Skeletal muscle satellite cell (primary cell): ENCODE results near the gene MUC12.
"Not testable (repeated sequence)": the region's sequence is repeated elsewhere in the genome, so short reads cannot be mapped to it uniquely, and the experiment has no call there.

Source experiments
- H3K27me3 ChIP-seq: 2 replicates; pipeline ENCODE4 v1.7.0; 2013; ENCODE audit warnings: low read length; ENCODE audit not compliant: control insufficient read depth, insufficient read depth
- H3K36me3 ChIP-seq: 2 replicates; pipeline ENCODE4 v1.7.0; 2013; ENCODE audit warnings: mild to moderate bottlenecking, control low read depth, low read length; ENCODE audit not compliant: insufficient read depth
- H3K4me1 ChIP-seq: 2 replicates; pipeline ENCODE4 v1.7.0; 2013; ENCODE audit warnings: low read length; ENCODE audit not compliant: control insufficient read depth, insufficient read depth
- H3K4me2 ChIP-seq: 2 replicates; pipeline ENCODE4 v1.7.0; 2013; ENCODE audit warnings: mild to moderate bottlenecking, low read length
- H3K4me3 ChIP-seq: 2 replicates; pipeline ENCODE4 v1.7.0; 2013; ENCODE audit warnings: low read length
- H3K9ac ChIP-seq: 2 replicates; pipeline ENCODE4 v1.7.0; 2013; ENCODE audit warnings: mild to moderate bottlenecking, low read depth, low read length, moderate library complexity
- H3K9me3 ChIP-seq: replicated peaks from 2 replicates; pipeline ENCODE4 v1.7.0; 2013; ENCODE audit warnings: mild to moderate bottlenecking, control low read depth, low read length

The MUC12 gene

DNA sequence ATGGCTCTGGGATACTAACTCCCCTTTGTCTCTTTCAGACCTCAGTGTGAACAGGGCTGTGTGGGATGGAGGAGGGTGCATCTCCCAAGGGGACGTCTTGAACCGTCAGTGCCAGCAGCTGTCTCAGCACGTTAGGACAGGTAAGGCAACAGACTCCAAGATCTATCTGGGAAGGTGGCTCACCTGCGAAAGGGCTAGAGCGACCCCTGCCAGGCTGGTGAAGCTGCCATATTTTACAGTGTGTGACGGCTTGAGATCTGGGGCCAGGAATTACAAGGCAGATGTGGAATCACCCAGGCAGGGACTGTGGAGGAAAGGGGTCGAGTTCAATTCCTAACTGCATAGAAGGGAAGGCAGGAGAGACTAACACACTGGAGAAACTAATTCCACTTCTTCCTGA lies 61.7 kb downstream of the MUC12 start:
- H3K4me1 ChIP-seq, result no peaks in the 10 kb centered on the region
- no peaks in the 10 kb centered on the region for H3K36me3 ChIP-seq
- H3K4me2 ChIP-seq, result no peak overlapping the region
- no peak overlapping the region for H3K9ac ChIP-seq
- no peak overlapping the region for H3K4me3 ChIP-seq
- H3K9me3 ChIP-seq, result peaks cover 2% of the 10 kb centered on the region
- peaks cover 28% of the 10 kb centered on the region for H3K27me3 ChIP-seq

DNA sequence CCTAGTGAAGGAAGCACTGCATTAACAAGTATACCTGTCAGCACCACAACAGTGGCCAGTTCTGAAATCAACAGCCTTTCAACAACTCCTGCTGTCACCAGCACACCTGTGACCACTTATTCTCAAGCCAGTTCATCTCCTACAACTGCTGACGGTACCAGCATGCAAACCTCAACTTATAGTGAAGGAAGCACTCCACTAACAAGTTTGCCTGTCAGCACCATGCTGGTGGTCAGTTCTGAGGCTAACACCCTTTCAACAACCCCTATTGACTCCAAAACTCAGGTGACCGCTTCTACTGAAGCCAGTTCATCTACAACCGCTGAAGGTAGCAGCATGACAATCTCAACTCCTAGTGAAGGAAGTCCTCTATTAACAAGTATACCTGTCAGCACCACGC lies 66.6 kb downstream of the MUC12 start:
- Histone ChIP-seq H3K36me3 (no peaks in the 10 kb centered on the region), H3K27me3 (peaks cover 26% of the 10 kb centered on the region), H3K4me1 (no peaks in the 10 kb centered on the region), H3K4me3 (no peak overlapping the region), H3K9ac (no peak overlapping the region), H3K4me2 (no peak overlapping the region), H3K9me3 (peaks cover 2% of the 10 kb centered on the region)

DNA sequence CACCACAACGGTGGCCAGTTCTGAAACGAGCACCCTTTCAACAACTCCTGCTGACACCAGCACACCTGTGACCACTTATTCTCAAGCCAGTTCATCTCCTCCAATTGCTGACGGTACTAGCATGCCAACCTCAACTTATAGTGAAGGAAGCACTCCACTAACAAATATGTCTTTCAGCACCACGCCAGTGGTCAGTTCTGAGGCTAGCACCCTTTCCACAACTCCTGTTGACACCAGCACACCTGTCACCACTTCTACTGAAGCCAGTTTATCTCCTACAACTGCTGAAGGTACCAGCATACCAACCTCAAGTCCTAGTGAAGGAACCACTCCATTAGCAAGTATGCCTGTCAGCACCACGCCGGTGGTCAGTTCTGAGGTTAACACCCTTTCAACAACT lies 71.9 kb downstream of the MUC12 start:
- H3K4me3 ChIP-seq, H3K9ac ChIP-seq, H3K27me3 ChIP-seq, H3K36me3 ChIP-seq, H3K4me1 ChIP-seq, H3K4me2 ChIP-seq, H3K9me3 ChIP-seq: not testable (repeated sequence)

DNA sequence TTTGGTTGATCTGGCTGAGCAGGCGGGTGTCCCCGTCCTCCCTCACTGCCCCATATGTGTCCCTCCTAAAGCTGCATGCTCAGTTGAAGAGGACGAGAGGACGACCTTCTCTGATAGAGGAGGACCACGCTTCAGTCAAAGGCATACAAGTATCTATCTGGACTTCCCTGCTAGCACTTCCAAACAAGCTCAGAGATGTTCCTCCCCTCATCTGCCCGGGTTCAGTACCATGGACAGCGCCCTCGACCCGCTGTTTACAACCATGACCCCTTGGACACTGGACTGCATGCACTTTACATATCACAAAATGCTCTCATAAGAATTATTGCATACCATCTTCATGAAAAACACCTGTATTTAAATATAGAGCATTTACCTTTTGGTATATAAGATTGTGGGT lies 89.0 kb downstream of the MUC12 start:
- H3K27me3 ChIP-seq, result peaks cover 53% of the 10 kb centered on the region
- H3K9ac ChIP-seq, result no peak overlapping the region
- no peaks in the 10 kb centered on the region for H3K4me1 ChIP-seq
- no peak overlapping the region for H3K4me2 ChIP-seq
- H3K36me3 ChIP-seq, result no peaks in the 10 kb centered on the region
- H3K4me3 ChIP-seq, result no peak overlapping the region
- no peaks in the 10 kb centered on the region for H3K9me3 ChIP-seq

DNA sequence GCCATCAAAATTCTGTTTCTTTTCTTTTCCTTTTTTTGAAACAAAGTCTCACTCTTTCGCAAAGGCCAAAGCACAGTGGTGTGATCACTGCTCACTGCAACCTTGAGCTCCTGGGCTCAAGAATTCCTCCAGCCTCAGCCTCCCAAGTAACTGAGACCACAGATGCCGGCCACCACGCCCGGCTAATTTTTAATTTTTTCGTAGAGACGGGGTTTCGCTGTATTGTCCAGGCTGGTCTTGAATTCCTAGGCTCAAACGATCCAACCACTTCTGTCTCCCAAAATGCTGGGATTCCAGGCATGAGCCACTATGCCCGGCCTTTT lies 90.2 kb downstream of the MUC12 start:
- H3K9ac ChIP-seq, result no peak overlapping the region
- no peaks in the 10 kb centered on the region for H3K9me3 ChIP-seq
- no peak overlapping the region for H3K4me3 ChIP-seq
- no peak overlapping the region for H3K4me2 ChIP-seq
- H3K36me3 ChIP-seq, result no peaks in the 10 kb centered on the region
- H3K4me1 ChIP-seq, result no peaks in the 10 kb centered on the region
- peaks cover 53% of the 10 kb centered on the region for H3K27me3 ChIP-seq

DNA sequence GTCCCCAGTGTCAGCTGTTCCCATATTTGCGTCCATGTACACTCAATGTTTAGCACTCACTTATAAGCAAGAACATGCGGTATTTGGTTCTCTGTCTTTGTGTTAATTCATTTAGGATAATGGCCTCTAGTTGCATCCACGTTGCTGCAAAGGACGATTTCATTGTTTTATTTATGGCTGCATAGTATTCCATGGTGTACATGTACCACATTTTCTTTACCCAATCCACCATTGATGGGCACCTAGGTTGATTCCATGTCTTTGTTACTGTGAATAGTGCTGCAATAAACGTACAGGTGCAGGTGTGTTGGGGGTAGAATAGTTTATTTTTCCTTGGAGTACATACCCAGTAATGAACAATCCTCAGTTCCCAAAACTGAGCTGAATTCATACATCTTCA lies 91.6 kb downstream of the MUC12 start:
- no peaks in the 10 kb centered on the region for H3K36me3 ChIP-seq
- H3K9ac ChIP-seq, result no peak overlapping the region
- H3K4me3 ChIP-seq, result no peak overlapping the region
- no peaks in the 10 kb centered on the region for H3K9me3 ChIP-seq
- peaks cover 48% of the 10 kb centered on the region for H3K27me3 ChIP-seq
- H3K4me1 ChIP-seq, result no peaks in the 10 kb centered on the region
- no peak overlapping the region for H3K4me2 ChIP-seq

DNA sequence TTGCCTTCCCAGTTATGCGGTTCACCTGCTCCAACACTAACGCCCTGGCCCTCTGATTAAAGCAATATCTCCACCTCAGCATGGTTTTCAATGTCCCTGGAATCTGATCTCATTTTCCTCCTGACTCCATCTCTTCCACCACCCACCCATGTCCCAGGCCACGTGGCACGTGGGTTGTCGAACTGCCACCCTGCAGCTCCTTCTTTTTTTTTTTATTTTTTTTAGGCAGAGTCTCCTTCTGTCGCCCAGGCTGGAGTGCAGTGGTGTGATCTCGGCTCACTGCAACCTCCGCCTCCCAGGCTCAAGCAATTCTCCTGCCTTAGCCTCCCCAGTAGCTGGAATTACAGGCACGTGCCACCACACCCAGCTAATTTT lies 94.8 kb downstream of the MUC12 start:
- not testable (repeated sequence) for H3K4me2 ChIP-seq, H3K9ac ChIP-seq, H3K9me3 ChIP-seq, H3K4me3 ChIP-seq, H3K36me3 ChIP-seq, H3K4me1 ChIP-seq
- peaks cover 42% of the 10 kb centered on the region for H3K27me3 ChIP-seq

DNA sequence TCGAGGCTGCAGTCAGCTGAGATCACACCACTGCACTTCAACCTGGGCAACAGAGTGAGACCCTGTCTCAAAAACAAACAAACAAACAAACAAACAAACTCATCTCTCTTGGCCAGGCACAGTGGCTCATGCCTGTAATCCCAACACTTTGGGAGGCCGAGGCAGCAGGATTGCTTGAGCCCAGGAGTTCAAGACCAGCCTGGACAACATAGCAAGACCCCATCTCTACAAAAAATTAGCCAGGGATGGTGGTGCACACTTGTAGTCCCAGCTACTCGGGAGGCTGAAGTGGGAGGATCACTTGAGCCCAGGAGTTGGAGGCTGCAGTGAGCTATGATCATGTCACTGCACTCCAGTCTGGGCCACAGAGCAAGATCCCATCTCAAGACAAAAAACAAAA lies 95.8 kb downstream of the MUC12 start:
- not testable (repeated sequence) for H3K36me3 ChIP-seq, H3K4me2 ChIP-seq, H3K4me1 ChIP-seq, H3K9me3 ChIP-seq, H3K4me3 ChIP-seq, H3K9ac ChIP-seq
- peaks cover 42% of the 10 kb centered on the region for H3K27me3 ChIP-seq

DNA sequence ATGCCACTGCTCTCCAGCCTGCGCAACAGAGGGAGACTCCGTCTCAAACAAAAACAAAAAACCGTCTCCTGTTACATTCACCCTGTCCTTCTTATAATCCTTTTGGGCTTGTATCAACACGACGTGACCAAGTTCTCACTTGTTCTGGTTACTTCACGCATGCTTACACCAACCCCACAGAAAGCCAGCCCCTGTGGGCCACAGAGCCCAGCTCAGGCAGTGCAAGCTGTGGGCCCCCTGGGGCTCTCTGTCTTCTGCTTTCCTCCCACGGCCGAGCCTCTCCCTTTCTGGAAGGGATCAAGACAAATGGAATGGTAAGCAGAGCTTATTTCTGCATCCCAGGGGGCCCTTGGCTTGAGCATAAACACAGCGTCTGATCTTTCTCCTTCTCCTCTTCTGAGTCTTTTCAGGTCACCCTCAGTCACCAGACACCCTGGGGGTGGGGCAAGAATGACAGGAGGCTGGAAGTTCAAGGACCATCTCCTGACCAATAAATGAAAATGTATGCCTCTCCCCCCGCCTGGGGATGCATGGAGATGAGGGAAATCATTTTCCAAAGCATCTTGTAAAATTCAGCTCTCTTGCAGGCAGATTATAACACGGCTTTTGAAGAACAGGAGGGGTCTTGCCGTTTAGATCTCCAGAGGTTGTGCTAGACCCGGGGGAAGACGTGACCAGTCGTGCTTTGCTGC lies 96.9 kb downstream of the MUC12 start:
- Histone ChIP-seq H3K4me3 (no peak overlapping the region), H3K4me2 (no peak overlapping the region), H3K27me3 (peaks cover 40% of the 10 kb centered on the region), H3K9me3 (no peaks in the 10 kb centered on the region), H3K9ac (no peak overlapping the region), H3K4me1 (no peaks in the 10 kb centered on the region), H3K36me3 (no peaks in the 10 kb centered on the region)

DNA sequence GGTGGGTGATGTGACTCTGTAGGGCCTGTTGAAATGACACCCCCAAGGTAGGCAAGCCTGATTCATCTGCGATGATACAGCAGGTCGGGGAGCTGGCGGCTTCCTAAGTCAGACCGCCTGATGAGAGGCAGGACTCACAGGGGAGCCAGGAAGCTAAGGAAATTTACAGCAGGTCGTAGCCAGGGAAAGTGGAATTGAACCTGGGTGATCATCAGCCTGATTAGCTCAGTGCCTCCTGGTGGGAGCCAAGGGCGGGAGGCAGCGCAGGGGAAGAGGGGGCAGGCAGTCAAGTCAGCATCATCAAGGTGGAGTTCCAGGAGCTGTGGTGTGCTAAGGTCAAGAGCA lies 97.4 kb downstream of the MUC12 start:
- Histone ChIP-seq H3K27me3 (peaks cover 37% of the 10 kb centered on the region), H3K4me1 (no peaks in the 10 kb centered on the region), H3K4me3 (no peak overlapping the region), H3K9ac (no peak overlapping the region), H3K36me3 (no peaks in the 10 kb centered on the region), H3K9me3 (no peaks in the 10 kb centered on the region), H3K4me2 (no peak overlapping the region)

DNA sequence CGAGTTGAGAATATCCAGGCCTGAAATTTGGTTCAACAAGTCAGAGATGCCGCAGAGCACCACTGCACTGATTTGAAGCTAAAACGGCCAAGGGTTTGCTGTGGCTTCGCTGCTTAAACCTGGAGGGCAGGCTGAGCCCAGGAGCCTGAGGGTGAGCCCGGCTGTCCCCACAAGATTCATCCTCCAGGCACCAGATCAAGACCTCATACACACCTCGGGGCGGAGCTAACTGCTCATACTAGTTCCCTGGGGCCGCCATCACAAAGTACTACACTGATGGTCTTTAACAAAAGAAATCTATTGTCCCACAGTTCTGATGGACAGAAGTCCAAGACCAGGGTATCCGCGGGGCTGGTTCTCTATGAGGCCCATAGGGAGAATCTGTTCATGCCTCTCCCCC lies 99.0 kb downstream of the MUC12 start:
- peaks cover 27% of the 10 kb centered on the region for H3K27me3 ChIP-seq

More for the DNA sequence above, 99.0 kb downstream of the MUC12 start:
- H3K4me2 ChIP-seq, result no peak overlapping the region
- H3K9me3 ChIP-seq, result no peaks in the 10 kb centered on the region
- H3K4me3 ChIP-seq, result no peak overlapping the region
- H3K4me1 ChIP-seq, result no peaks in the 10 kb centered on the region
- H3K36me3 ChIP-seq, result no peaks in the 10 kb centered on the region
- H3K9ac ChIP-seq, result no peak overlapping the region
